Stimulated activated effector memory CD8-positive, alpha-beta T cell treated with anti-CD3 and anti-CD28 coated beads, Interleukin-12 subunit alpha, Interleukin-12 subunit beta, amount 100 ng/mL, for 72 hours (primary cell): Measurements from ENCODE around the gene OPA1.
"Not testable (repeated sequence)": the region's sequence is repeated elsewhere in the genome, so short reads cannot be mapped to it uniquely, and the experiment has no call there.

Source experiments
- ATAC-seq: fragments of 150-1000 bp; cut with Tn5 transposase; 2 replicates; pipeline ENCODE4 v1.10.0; 2021
- DNase-seq, 2 donors: peaks; one replicate each; pipeline ENCODE4 v3.0.0; 2021 to 2022; ENCODE audit warnings: low spot score in 2 of 2
- H3K27ac Mint-ChIP-seq: one replicate; pipeline ENCODE4 v1.8.0; 2022; ENCODE audit warnings: mild to moderate bottlenecking, mixed read lengths
- H3K36me3 Mint-ChIP-seq: one replicate; pipeline ENCODE4 v1.8.0; 2022; ENCODE audit warnings: mild to moderate bottlenecking, mixed read lengths
- H3K4me1 Mint-ChIP-seq: one replicate; pipeline ENCODE4 v1.8.0; 2022; ENCODE audit warnings: mixed read lengths
- H3K4me3 Mint-ChIP-seq: one replicate; pipeline ENCODE4 v1.8.0; 2022; ENCODE audit warnings: mild to moderate bottlenecking, mixed read lengths
- H3K9me3 Mint-ChIP-seq: one replicate; pipeline ENCODE4 v1.8.0; 2022; ENCODE audit warnings: mixed read lengths

OPA1 gene

GRCh38 chr3:193573403-193574191 is 19.4 kb upstream of the OPA1 start:
- DNase-seq (no peak), ATAC-seq (no peak)
- Mint-ChIP-seq H3K27ac (no peak overlapping the region), H3K9me3 (no peaks in the 10 kb centered on the region), H3K4me1 (no peaks in the 10 kb centered on the region), H3K36me3 (no peaks in the 10 kb centered on the region), H3K4me3 (no peak overlapping the region)

- no peak for DNase-seq
- H3K36me3 Mint-ChIP-seq, result no peaks in the 10 kb centered on the region
- no peak overlapping the region for H3K27ac Mint-ChIP-seq
- no peak for ATAC-seq
- no peak overlapping the region for H3K4me3 Mint-ChIP-seq
- no peaks in the 10 kb centered on the region for H3K9me3 Mint-ChIP-seq
- no peaks in the 10 kb centered on the region for H3K4me1 Mint-ChIP-seq
These were observed 18.4 kb upstream of the OPA1 start for GRCh38 chr3:193574488-193575070.

GRCh38 chr3:193585530-193585929 is 7.5 kb upstream of the OPA1 start:
- H3K4me3 Mint-ChIP-seq, result no peak overlapping the region
- no peaks in the 10 kb centered on the region for H3K4me1 Mint-ChIP-seq
- H3K27ac Mint-ChIP-seq, result no peak overlapping the region
- no peaks in the 10 kb centered on the region for H3K36me3 Mint-ChIP-seq
- H3K9me3 Mint-ChIP-seq, result no peaks in the 10 kb centered on the region
- no peak for DNase-seq
- no peak for ATAC-seq

GRCh38 chr3:193586526-193586925 is 6.5 kb upstream of the OPA1 start:
- no peaks in the 10 kb centered on the region for H3K4me1 Mint-ChIP-seq
- DNase-seq, result no peak
- H3K9me3 Mint-ChIP-seq, result no peaks in the 10 kb centered on the region
- no peak overlapping the region for H3K27ac Mint-ChIP-seq
- H3K36me3 Mint-ChIP-seq, result no peaks in the 10 kb centered on the region
- H3K4me3 Mint-ChIP-seq, result no peak overlapping the region
- no peak for ATAC-seq

GRCh38 chr3:193589129-193589528 is 3.9 kb upstream of the OPA1 start:
- DNase-seq (no peak), ATAC-seq (no peak)
- peaks cover 6% of the 10 kb centered on the region for H3K4me1 Mint-ChIP-seq
- no peak overlapping the region for H3K4me3 Mint-ChIP-seq
- H3K9me3 Mint-ChIP-seq, result no peaks in the 10 kb centered on the region
- peaks cover 14% of the 10 kb centered on the region for H3K36me3 Mint-ChIP-seq
- H3K27ac Mint-ChIP-seq, result no peak overlapping the region

- Mint-ChIP-seq H3K4me1 (peaks cover 6% of the 10 kb centered on the region), H3K27ac (no peak overlapping the region), H3K4me3 (no peak overlapping the region), H3K36me3 (peaks cover 14% of the 10 kb centered on the region), H3K9me3 (no peaks in the 10 kb centered on the region)
- DNase-seq, result no peak
- no peak for ATAC-seq
These were observed 3.4 kb upstream of the OPA1 start for GRCh38 chr3:193589616-193590015.

GRCh38 chr3:193590088-193590856 is 2.7 kb upstream of the OPA1 start:
- no peak overlapping the region for H3K4me3 Mint-ChIP-seq
- no peak for DNase-seq
- H3K4me1 Mint-ChIP-seq, result peaks cover 6% of the 10 kb centered on the region

GRCh38 chr3:193593668-193594030 is 641 bp downstream of the OPA1 start:
- H3K4me1 Mint-ChIP-seq, result peaks cover 35% of the 10 kb centered on the region

More at GRCh38 chr3:193590088-193590856, 2.7 kb upstream of the OPA1 start:
- H3K9me3 Mint-ChIP-seq, result no peaks in the 10 kb centered on the region
- H3K36me3 Mint-ChIP-seq, result peaks cover 14% of the 10 kb centered on the region
- H3K27ac Mint-ChIP-seq, result no peak overlapping the region
- no peak for ATAC-seq

GRCh38 chr3:193594946-193595689 is 2.1 kb downstream of the OPA1 start:
- ATAC-seq (no peak), DNase-seq (no peak)
- H3K9me3 Mint-ChIP-seq, result no peaks in the 10 kb centered on the region
- peak overlapping the region; percentile 91 for H3K4me3 Mint-ChIP-seq
- H3K4me1 Mint-ChIP-seq, result peaks cover 45% of the 10 kb centered on the region
- H3K36me3 Mint-ChIP-seq, result peaks cover 53% of the 10 kb centered on the region
- H3K27ac Mint-ChIP-seq, result peak overlapping the region; percentile 69

More at GRCh38 chr3:193593668-193594030, 641 bp downstream of the OPA1 start:
- peak; percentile 87 for ATAC-seq
- Mint-ChIP-seq H3K36me3 (peaks cover 47% of the 10 kb centered on the region), H3K27ac (peak overlapping the region; percentile 99), H3K4me3 (peak overlapping the region; percentile 91), H3K9me3 (no peaks in the 10 kb centered on the region)
- DNase-seq, result peak in 1 of 2 donors; percentile 27

- peak overlapping the region; percentile 19 for H3K4me3 Mint-ChIP-seq
- H3K36me3 Mint-ChIP-seq, result peaks cover 53% of the 10 kb centered on the region
- H3K27ac Mint-ChIP-seq, result peak overlapping the region; percentile 69
- no peak for ATAC-seq
- no peak for DNase-seq
- no peaks in the 10 kb centered on the region for H3K9me3 Mint-ChIP-seq
- H3K4me1 Mint-ChIP-seq, result peaks cover 45% of the 10 kb centered on the region
These were observed 3.0 kb downstream of the OPA1 start for GRCh38 chr3:193595939-193596487.

GRCh38 chr3:193598202-193598601 is 5.2 kb downstream of the OPA1 start:
- no peaks in the 10 kb centered on the region for H3K9me3 Mint-ChIP-seq
- no peak overlapping the region for H3K4me3 Mint-ChIP-seq
- ATAC-seq (no peak), DNase-seq (no peak)
- H3K36me3 Mint-ChIP-seq, result peaks cover 46% of the 10 kb centered on the region
- peaks cover 51% of the 10 kb centered on the region for H3K4me1 Mint-ChIP-seq
- no peak overlapping the region for H3K27ac Mint-ChIP-seq

- Mint-ChIP-seq H3K27ac (peak overlapping the region; percentile 38), H3K9me3 (no peaks in the 10 kb centered on the region), H3K4me1 (peaks cover 45% of the 10 kb centered on the region), H3K4me3 (no peak overlapping the region), H3K36me3 (peaks cover 39% of the 10 kb centered on the region)
- DNase-seq, result no peak
- no peak for ATAC-seq
These were observed 6.4 kb downstream of the OPA1 start for GRCh38 chr3:193599393-193599792.

- peak; percentile 58 to 65 for DNase-seq
- H3K36me3 Mint-ChIP-seq, result no peaks in the 10 kb centered on the region
- H3K9me3 Mint-ChIP-seq, result peaks cover 2% of the 10 kb centered on the region
- peak; percentile 74 for ATAC-seq
- H3K4me1 Mint-ChIP-seq, result peaks cover 23% of the 10 kb centered on the region
- no peak overlapping the region for H3K4me3 Mint-ChIP-seq
- no peak overlapping the region for H3K27ac Mint-ChIP-seq
These were observed 12.9 kb downstream of the OPA1 start for GRCh38 chr3:193605876-193606275.

GRCh38 chr3:193606892-193607291 is 13.9 kb downstream of the OPA1 start:
- not testable (repeated sequence) for H3K9me3 Mint-ChIP-seq, ATAC-seq, DNase-seq, H3K27ac Mint-ChIP-seq, H3K36me3 Mint-ChIP-seq, H3K4me3 Mint-ChIP-seq
- peaks cover 19% of the 10 kb centered on the region for H3K4me1 Mint-ChIP-seq

GRCh38 chr3:193610516-193610915 is 17.5 kb downstream of the OPA1 start:
- peaks cover 13% of the 10 kb centered on the region for H3K36me3 Mint-ChIP-seq

More at GRCh38 chr3:193610516-193610915, 17.5 kb downstream of the OPA1 start:
- H3K4me1 Mint-ChIP-seq, result peaks cover 31% of the 10 kb centered on the region
- not testable (repeated sequence) for H3K4me3 Mint-ChIP-seq, H3K9me3 Mint-ChIP-seq, H3K27ac Mint-ChIP-seq, ATAC-seq, DNase-seq
